NCI-H446 treated with DMSO at 0.1 percent for 48 hours (cell line): ENCODE results near the gene OTULINL.
"Not testable (repeated sequence)": the region's sequence is repeated elsewhere in the genome, so short reads cannot be mapped to it uniquely, and the experiment has no call there.

Source experiments
- DNase-seq: peaks from one replicate; lab custom pipeline; 2025; lab: John Stamatoyannopoulos, UW

Gene OTULINL

GRCh38 chr5:14581106-14581890 lies at the start of gene OTULINL:
Gene OTULINL (plus strand): TSS chr5:14581792. CDS start chr5:14581895, 103 bp downstream.
- peak; percentile 59 for DNase-seq

GRCh38 chr5:14532180-14532579 lies 49.4 kb upstream of the OTULINL start:
- DNase-seq: no peak

- DNase-seq: no peak
Observed at GRCh38 chr5:14534773-14535172, 46.8 kb upstream of the OTULINL start.

GRCh38 chr5:14545308-14545707 lies 36.3 kb upstream of the OTULINL start:
- DNase-seq: no peak

- DNase-seq: no peak
Observed at GRCh38 chr5:14545862-14546261, 35.7 kb upstream of the OTULINL start.

GRCh38 chr5:14547666-14548065 lies 33.9 kb upstream of the OTULINL start:
- DNase-seq: no peak

GRCh38 chr5:14551211-14551610 lies 30.4 kb upstream of the OTULINL start:
- no peak for DNase-seq

- no peak for DNase-seq
Observed at GRCh38 chr5:14552017-14552416, 29.6 kb upstream of the OTULINL start.

GRCh38 chr5:14554288-14554687 lies 27.3 kb upstream of the OTULINL start:
- not testable (repeated sequence) for DNase-seq

- DNase-seq: no peak
Observed at GRCh38 chr5:14556015-14556414, 25.6 kb upstream of the OTULINL start.

- DNase-seq: no peak
Observed at GRCh38 chr5:14557203-14557770, 24.3 kb upstream of the OTULINL start.

- peak; percentile 21 for DNase-seq
Observed at GRCh38 chr5:14557791-14558415, 23.7 kb upstream of the OTULINL start.

GRCh38 chr5:14560091-14560595 lies 21.4 kb upstream of the OTULINL start:
- DNase-seq: no peak

- no peak for DNase-seq
Observed at GRCh38 chr5:14561741-14562140, 19.9 kb upstream of the OTULINL start.

- DNase-seq: no peak
Observed at GRCh38 chr5:14568333-14568732, 13.3 kb upstream of the OTULINL start.

GRCh38 chr5:14569948-14570691 lies 11.5 kb upstream of the OTULINL start:
- DNase-seq: no peak

- no peak for DNase-seq
Observed at GRCh38 chr5:14571901-14572300, 9.7 kb upstream of the OTULINL start.

- DNase-seq: no peak
Observed at GRCh38 chr5:14572385-14572784, 9.2 kb upstream of the OTULINL start.

GRCh38 chr5:14572836-14573235 lies 8.8 kb upstream of the OTULINL start:
- DNase-seq: no peak

GRCh38 chr5:14574096-14574495 lies 7.5 kb upstream of the OTULINL start:
- peak; percentile 27 for DNase-seq

GRCh38 chr5:14574891-14575508 lies 6.6 kb upstream of the OTULINL start:
- DNase-seq: peak; percentile 85

- DNase-seq: no peak
Observed at GRCh38 chr5:14576206-14576605, 5.4 kb upstream of the OTULINL start.
